HG03039 (cell line): ENCODE measurements around the gene ZNF726.
"Not testable (repeated sequence)": the region's sequence is repeated elsewhere in the genome, so short reads cannot be mapped to it uniquely, and the experiment has no call there.

Experiments
- ATAC-seq: cut with Tn5 transposase; IDR thresholded peaks from one replicate; pipeline ENCODE4 v1.9.1; 2021; ENCODE audit warnings: mild to moderate bottlenecking, moderate library complexity; ENCODE audit not compliant: unreplicated experiment

The ZNF726 gene

GRCh38 chr19:23943411-23943810 lies 28.7 kb downstream of the ZNF726 start:
- no peak for ATAC-seq

DNA sequence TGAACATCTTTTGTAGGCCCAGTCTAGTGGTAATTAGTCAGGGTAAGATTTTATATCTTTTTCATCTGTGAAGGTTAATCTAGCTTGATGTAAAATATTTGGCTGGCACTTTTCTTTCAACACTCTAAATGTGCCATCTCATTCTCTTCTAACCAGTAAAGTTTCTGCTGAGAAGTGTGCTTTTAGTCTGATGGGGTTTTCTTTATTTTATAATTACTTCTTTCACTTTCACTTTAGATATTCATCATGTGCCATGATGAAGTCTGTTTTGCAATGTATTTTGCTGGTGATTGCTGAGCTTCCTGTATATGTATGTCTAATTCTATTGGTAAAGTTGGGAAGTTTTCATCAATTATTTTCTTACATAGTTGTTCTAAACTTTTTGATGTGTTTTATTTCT lies 31.9 kb downstream of the ZNF726 start:
- no peak for ATAC-seq

DNA sequence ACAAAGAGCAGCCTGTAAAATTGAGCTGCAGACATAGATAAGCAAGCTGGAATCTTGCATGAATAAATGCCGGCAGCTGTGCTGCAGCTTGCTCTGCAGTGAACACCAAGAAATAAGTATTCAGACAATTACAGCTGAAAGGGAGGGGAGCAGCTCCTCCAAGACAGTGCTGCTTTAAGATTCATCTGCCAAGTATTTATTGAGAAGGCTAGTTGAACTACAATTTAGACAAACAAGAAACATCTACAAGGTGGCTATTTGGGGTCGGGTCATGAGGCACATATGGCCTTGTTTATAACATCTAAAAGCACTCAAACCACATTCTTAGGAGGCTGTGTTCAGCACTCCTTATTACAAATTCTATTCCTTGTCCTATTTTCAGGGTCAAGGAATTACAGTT lies 34.9 kb downstream of the ZNF726 start:
- no peak for ATAC-seq

DNA sequence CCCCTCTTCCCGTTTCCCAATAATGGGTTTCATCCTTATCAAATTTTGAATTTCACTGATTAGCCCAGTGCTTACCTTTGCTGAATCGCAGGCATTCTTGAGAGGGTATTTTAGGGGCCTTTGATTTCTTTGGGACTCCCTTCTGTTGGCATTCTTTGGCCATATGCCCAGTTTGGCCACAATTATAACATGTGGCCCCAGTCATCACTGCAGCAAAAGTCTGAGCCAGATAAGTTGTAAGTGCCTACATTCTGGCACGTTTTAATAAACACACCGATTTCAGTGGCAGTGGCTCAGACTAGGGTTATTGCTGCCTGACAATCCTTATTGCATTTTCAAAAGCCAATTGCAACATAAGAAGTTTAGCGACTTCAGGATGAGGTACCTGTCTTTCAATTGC lies 41.4 kb downstream of the ZNF726 start:
- no peak for ATAC-seq

GRCh38 chr19:23957660-23958281 lies 43.1 kb downstream of the ZNF726 start:
- no peak for ATAC-seq

GRCh38 chr19:23963396-23963795 lies 48.7 kb downstream of the ZNF726 start:
- ATAC-seq: not testable (repeated sequence)

GRCh38 chr19:23963881-23964280 lies 49.2 kb downstream of the ZNF726 start:
- not testable (repeated sequence) for ATAC-seq

- ATAC-seq: not testable (repeated sequence)
Measured at GRCh38 chr19:23964334-23964733, 49.6 kb downstream of the ZNF726 start.

- ATAC-seq: no peak
Measured at GRCh38 chr19:23969630-23970029, 54.9 kb downstream of the ZNF726 start.

GRCh38 chr19:23971598-23971997 lies 56.9 kb downstream of the ZNF726 start:
- no peak for ATAC-seq

- ATAC-seq: no peak
Measured at GRCh38 chr19:23972161-23972560, 57.5 kb downstream of the ZNF726 start.

- ATAC-seq: no peak
Measured at GRCh38 chr19:23974941-23975340, 60.3 kb downstream of the ZNF726 start.

DNA sequence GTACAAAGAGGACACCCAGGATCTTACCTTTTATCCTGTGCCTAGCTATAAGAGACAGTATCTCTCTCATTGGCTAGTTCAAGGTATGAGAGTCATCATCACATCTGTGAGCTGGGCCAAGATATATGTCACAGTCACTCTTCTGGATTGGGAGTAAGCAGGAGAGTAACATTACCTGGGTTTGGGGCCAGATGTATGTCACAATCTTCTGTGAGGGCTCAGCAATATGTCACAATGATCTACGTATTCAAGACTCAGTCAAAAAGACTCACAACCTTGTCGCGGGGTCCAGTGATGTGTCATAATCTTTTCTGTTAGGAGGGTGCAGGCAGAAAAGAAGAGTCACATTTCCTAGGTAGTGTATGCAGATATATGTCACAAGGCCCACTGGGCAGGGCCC lies 61.9 kb downstream of the ZNF726 start:
- not testable (repeated sequence) for ATAC-seq

DNA sequence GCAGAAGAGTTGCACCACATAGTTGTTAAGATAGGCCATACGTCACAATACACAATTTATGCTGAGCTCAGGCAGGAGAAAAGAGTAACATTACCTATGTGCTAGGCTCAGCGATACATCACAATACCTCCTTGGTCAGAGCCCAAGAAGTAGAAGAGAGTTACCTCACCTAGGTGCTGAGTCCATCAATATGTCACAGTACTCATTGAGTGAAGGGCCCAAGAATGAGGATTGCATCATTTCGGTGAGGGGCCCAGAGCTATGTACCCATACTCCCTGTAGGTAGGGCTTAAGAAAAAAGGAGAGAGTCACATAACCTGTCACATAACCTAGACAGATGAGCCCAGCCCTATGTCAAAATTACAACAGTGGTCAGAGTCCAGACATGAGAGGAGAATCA lies 62.6 kb downstream of the ZNF726 start:
- not testable (repeated sequence) for ATAC-seq

DNA sequence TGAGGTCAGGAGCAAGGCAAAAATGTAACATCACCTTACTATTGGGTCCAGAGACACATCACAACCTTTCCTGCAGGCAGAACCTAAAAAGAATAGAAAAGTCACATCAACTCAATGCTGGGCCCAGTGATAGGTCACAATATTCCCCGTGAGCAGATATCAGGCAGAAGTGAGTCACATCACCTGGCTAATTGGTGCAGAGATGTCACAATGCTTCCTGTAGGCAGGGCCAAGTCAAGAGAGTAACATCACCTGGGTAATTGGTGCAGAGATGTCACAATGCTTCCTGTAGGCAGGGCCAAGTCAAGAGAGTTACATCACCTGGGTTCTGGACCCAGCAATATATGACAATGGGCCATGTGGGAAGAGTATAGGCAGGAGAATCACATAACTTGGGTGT lies 63.4 kb downstream of the ZNF726 start:
- ATAC-seq: no peak

DNA sequence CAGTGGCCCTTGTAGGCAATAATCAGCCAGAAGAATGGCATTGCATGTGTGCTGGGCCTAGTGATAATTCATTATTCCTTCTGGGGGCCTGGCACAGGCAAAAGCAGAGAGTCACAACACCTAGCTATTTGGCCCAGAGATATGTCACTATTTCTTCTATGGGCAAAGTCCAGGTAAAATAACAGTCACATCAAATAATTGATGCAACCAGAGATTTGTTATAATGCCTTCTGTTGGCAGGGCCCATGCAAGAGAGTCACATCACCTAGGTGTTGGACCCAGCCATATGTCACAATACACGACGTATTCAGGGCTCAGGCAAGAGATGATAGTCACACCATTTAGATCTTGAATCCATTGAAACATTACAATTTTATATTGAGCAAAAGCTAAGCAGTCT lies 66.1 kb downstream of the ZNF726 start:
- ATAC-seq: no peak

- ATAC-seq: no peak
Measured at GRCh38 chr19:23981863-23982262, 67.2 kb downstream of the ZNF726 start.

DNA sequence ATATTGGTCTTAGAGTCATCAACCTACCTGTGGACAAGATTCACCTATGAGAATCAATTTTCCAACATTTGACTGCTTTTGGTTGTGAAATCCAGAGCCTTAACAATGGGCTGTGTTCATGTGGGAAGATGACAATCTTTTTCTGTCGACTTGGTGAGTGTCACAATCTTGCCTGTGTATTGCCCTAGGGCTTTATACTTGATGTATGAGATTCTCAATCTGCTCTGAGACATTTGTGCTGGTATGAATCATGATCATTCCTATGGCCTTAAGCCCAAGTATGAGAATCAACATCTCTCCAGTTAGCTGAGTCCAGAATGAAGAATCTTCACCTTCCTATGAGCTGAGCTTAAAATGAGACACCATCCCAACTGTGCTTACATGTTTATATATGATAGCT lies 68.7 kb downstream of the ZNF726 start:
- ATAC-seq: no peak
